GM18867 (cell line): ENCODE measurements around the gene MAPRE3.

Experiments used
- ATAC-seq: cut with Tn5 transposase; IDR thresholded peaks from one replicate; pipeline ENCODE4 v1.9.1; 2021; ENCODE audit warnings: mild to moderate bottlenecking, moderate library complexity; ENCODE audit not compliant: unreplicated experiment

MAPRE3 gene

DNA sequence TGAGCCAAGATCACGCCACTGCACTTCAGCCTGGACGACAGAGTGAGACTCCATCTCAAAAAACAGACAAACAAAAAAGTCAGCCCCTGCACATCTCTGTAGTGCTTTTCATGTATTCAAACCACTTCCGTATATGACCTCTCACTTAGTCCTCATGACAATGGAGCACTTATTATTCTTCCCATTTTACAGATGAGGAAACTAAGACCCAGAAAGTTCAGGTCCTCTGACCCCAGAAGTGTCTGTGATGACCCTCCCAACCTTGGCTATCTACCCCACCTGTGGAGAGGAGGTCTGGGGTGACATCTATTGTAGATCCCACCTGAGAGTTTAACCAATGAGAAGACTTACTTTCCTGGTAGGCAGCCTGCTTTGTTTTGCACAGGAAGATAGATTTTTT, 21.6 kb upstream of the MAPRE3 start:
- no peak for ATAC-seq

GRCh38 chr2:26950246-26950645, 20.2 kb upstream of the MAPRE3 start:
- no peak for ATAC-seq

DNA sequence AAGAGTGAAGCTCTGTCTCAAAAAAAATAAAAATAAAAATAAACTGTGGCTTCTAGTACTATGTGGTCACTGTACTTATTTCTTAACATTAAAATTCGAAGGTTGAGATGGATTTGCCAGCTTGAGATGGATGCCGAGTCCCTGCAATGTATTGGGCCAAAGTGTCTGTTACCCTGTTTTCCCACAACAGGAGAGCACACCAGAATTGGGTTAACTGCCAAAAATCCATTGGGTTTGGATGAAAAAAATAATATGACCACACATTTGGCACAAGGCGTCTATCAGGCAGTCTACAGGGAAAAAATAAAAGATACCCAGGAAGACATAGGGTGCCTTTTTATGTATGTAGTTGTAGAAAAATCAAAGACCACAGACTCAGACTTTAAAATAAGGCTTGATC, 19.2 kb upstream of the MAPRE3 start:
- no peak for ATAC-seq

DNA sequence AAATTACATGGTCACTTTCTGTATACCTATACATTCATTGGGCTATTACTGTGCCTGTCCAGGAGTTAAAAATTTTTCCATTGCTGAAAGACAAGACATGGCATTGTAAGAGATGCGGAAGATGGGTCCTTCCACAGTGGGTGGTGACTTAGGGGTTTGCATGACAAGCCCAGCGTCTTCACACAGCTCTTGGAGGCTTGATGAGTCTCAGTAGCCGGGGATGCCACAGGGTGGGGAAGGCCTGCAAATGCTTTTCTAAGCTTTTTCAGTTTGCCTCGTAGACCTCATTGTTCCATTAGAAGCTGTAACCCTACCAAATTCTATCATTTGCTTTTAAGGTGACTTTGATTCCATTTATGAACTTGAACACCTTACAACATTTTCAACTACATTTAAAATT, 18.1 kb upstream of the MAPRE3 start:
- no peak for ATAC-seq

GRCh38 chr2:26954135-26954534, 16.3 kb upstream of the MAPRE3 start:
- no peak for ATAC-seq

DNA sequence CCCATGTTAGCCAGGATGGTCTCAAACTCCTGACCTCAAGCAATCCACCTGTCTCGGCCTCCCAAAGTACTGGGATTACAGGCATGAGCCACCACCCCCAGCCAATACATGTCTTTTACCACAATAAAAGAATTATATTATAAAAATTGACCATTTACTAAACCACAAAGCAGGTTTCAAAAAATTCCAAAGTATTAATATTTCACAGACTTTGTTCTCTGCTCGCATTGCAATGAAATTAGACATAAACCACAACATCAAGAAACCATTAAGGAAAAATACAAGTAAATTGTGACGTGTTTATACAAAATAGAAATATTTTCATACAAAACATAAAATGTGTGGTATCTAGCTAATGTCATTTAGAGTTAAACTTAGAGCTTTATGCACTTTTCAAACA, 13.4 kb upstream of the MAPRE3 start:
- ATAC-seq, result no peak

- ATAC-seq, result no peak
Observed at GRCh38 chr2:26957534-26957933, 12.9 kb upstream of the MAPRE3 start.

GRCh38 chr2:26959331-26959730, 11.1 kb upstream of the MAPRE3 start:
- no peak for ATAC-seq

- no peak for ATAC-seq
Observed at GRCh38 chr2:26964446-26965130, 5.8 kb upstream of the MAPRE3 start.

DNA sequence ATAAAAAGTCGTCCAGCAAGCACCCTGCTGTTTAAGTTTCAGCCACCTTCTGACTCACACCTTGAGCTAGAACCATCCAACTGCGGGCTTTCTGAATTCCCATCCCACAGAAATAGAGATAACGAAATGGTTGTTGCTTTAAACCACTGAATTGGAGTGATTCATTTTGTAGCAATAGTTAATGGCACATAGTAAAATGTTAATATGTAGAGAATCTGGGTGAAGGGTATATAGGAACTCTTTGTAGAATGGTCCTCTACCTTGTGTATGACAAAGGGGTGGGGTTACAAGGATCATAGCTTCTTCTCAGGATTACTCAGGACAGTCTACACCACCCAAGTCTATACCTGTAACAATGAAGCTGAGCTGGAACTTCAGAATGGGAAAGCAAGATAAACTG, 2.4 kb upstream of the MAPRE3 start:
- no peak for ATAC-seq

DNA sequence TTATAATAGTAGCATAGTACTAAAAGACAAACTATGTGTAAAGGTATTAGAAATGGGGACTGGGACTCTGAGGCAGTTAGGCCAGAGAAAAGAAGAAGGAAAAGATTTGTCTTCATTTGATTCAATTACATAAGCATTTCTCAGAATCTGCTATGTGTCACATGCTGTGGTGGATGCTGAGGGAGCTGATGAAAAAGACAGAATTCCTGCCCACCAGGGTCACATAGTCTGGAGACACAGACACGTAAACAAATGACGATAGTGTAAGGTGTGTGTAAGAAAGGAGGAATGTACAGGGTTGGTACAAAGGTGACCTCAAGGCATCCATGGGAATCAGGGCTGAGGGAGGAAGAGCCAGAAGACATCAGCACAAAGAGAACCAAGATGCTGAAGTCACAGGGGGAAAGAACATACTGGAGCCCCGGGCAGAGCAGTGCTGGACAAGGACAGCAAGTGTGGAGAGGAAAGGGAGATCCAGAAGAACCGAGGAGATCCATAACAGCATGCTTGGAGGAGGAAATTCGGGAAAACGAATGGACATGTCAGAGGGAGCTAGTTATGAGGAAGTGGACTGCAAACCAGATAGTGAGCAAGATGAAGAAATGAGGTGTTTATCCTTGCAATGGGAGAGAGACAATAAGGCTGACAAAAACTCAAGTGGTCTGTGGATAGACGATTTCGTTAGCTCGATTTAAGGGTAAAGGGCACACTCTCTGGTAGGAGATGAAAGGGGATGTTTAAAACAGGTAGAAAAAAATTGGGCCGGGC, 1.2 kb upstream of the MAPRE3 start:
- ATAC-seq, result no peak

GRCh38 chr2:26970928-26971627, 641 bp downstream of the MAPRE3 start:
- ATAC-seq, result no peak

DNA sequence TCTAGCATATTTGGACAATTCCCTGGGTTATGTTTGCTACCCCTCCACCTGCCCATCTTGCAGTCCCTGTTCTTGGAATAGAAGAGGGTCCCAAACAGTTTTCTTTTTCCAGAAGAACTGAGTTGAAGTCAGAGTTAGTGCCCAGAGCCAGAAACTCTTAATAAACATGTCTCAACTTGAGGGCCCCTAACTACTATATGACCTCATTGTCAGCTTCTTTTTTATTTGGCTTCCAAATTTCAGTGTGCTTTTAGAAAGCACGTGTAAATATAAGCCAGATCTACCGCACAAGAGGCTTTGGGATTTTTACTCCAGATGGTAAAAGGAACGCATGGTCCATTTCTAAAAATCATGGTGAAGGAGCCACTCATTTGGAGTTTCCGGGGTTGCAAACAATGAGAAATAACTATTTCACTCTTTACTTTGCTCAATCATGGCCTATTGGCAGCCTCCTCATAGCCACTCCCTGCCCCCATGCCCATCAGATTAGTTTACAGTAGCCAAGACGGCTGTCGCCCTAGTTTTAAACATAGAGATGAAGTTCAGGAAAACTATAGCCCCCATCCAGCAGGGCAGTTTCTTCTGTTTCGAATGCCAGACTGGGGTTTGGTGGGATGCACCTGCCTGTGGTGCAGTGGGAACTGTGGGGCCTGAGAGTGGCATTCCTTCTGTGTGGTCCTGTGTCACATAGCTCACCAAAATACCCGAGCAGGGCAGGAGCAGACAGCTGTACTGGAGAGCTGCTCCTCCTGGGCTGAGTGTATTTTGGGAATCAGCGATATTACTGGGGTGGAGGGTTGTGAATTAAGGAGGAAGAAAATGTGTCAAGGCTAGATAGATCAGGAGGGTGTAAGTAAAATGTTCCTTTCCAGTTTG, 1.7 kb downstream of the MAPRE3 start:
- ATAC-seq, result no peak

GRCh38 chr2:26974352-26974751, 3.9 kb downstream of the MAPRE3 start:
- no peak for ATAC-seq

GRCh38 chr2:26975102-26975501, 4.7 kb downstream of the MAPRE3 start:
- no peak for ATAC-seq

DNA sequence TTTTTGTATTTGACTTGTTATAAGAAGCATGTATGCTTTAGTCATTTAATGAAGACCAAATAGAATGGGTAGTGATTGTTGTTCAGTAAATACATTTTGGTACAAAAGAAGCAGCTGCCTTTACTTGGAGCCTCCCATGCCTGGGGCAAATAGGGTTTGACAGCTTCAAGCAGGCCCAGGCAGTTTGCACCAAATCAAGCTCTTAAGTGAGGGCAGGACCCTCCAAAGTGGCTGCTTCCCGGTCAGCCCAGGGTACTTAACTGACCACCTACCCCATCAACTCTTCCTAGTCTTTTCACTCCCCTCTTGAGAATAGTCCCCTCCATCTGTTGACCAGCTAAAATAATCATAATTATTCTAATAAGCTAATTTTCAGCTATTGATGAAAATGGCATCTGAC, 5.2 kb downstream of the MAPRE3 start:
- ATAC-seq, result no peak

DNA sequence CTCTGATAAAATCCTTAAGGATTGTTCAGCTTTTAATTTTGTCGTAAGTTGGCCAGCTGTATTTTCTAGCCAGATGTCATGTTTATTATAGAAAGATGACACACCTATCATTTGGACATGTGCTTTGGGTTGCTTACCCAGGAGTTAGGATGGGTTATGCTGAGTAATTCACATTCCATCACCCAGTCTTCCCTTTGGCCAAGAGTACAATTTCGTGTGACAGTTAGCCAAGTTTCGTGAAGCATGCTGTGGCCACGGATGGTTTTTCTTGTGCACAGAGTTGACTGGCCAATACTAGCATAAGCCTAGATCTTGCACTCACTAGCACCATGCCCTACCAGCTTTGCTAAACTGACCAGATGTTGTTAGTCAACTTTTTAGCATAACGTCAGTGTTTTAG, 5.8 kb downstream of the MAPRE3 start:
- ATAC-seq, result no peak

- no peak for ATAC-seq
Observed at GRCh38 chr2:26977012-26977411, 6.6 kb downstream of the MAPRE3 start.

- no peak for ATAC-seq
Observed at GRCh38 chr2:26978061-26978596, 7.7 kb downstream of the MAPRE3 start.

GRCh38 chr2:26979741-26980140, 9.3 kb downstream of the MAPRE3 start:
- ATAC-seq, result no peak

DNA sequence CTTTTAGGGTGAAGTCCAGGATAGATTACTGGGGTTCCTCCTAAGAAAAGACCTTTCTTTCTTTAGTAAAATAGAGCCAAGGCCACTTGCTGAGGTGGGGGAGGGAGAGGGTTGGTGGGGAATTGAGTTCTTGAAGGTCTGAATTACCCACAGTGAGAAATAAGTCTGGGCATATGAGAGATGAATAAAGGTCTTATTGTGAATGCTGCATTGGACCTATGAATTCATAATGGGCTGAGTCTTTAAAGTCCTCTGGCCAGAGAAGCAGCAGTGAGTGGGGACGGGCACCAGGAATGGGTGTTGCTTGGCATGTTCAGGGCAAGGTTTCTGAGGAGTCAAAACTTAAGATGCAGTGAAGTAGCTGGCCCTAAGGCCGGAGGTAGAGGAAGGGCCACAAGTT, 10.5 kb downstream of the MAPRE3 start:
- no peak for ATAC-seq
